Measurements from ENCODE around the gene USP37. TPM values are rescaled to one million over a fixed set of nuclear protein-coding genes. Genes with fewer than 3 reads are reported as not detected.

The USP37 gene
- total and polyA plus RNA-seq, 2 of the 13 experiments (the other 11 are each of a cell fraction or from before 2014, with no cell fraction given) = 6.5 to 30.6 TPM

DNA sequence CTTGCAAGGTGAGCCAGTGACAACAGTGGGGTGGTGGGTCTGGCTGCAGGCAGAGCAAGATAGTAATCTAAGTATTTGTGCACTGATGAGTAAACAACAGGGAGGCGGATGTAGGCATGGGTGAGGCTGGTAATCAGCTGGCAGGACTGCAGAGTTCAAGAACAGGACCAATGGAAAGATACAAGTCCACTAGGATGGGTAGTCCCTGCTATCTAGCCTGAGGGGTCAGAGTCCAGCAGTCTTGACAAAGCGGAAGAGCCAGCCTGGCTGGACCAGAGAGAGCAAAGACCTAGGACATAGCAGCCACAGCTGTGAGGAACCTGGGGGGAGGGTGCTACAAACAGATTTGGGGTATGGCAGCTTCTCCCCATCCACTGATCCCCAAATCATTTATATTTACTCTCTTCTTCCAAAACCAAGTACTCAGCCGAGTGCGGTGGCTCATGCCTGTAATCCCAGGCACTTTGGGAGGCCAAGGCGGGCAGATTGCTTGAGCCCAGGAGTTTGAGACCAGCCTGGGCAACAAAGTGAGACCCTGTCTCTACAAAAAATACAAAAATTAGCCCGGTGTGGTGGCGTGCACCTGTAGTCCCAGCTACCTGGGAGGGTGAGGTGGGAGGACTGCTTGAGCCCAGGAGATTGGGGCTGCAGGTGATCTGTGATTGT is 123.3 kb downstream of the USP37 start (continued):
- TF ChIP-seq, protein P1, sequence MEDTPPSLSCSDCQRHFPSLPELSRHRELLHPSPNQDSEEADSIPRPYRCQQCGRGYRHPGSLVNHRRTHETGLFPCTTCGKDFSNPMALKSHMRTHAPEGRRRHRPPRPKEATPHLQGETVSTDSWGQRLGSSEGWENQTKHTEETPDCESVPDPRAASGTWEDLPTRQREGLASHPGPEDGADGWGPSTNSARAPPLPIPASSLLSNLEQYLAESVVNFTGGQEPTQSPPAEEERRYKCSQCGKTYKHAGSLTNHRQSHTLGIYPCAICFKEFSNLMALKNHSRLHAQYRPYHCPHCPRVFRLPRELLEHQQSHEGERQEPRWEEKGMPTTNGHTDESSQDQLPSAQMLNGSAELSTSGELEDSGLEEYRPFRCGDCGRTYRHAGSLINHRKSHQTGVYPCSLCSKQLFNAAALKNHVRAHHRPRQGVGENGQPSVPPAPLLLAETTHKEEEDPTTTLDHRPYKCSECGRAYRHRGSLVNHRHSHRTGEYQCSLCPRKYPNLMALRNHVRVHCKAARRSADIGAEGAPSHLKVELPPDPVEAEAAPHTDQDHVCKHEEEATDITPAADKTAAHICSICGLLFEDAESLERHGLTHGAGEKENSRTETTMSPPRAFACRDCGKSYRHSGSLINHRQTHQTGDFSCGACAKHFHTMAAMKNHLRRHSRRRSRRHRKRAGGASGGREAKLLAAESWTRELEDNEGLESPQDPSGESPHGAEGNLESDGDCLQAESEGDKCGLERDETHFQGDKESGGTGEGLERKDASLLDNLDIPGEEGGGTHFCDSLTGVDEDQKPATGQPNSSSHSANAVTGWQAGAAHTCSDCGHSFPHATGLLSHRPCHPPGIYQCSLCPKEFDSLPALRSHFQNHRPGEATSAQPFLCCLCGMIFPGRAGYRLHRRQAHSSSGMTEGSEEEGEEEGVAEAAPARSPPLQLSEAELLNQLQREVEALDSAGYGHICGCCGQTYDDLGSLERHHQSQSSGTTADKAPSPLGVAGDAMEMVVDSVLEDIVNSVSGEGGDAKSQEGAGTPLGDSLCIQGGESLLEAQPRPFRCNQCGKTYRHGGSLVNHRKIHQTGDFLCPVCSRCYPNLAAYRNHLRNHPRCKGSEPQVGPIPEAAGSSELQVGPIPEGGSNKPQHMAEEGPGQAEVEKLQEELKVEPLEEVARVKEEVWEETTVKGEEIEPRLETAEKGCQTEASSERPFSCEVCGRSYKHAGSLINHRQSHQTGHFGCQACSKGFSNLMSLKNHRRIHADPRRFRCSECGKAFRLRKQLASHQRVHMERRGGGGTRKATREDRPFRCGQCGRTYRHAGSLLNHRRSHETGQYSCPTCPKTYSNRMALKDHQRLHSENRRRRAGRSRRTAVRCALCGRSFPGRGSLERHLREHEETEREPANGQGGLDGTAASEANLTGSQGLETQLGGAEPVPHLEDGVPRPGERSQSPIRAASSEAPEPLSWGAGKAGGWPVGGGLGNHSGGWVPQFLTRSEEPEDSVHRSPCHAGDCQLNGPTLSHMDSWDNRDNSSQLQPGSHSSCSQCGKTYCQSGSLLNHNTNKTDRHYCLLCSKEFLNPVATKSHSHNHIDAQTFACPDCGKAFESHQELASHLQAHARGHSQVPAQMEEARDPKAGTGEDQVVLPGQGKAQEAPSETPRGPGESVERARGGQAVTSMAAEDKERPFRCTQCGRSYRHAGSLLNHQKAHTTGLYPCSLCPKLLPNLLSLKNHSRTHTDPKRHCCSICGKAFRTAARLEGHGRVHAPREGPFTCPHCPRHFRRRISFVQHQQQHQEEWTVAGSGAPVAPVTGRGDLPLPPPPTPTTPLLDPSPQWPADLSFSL (CRISPR knock-in tag; IDR thresholded peaks at IDR 0.05) = no peak
- TF ChIP-seq MIER2 (CRISPR knock-in tag; IDR thresholded peaks at IDR 0.05) (peak; percentile 47; the same call in 1 of the 2 replicates), FOXM1 (CRISPR knock-in tag; IDR thresholded peaks at IDR 0.05) (no peak), PLRG1 (conservative IDR thresholded peaks at IDR 0.05) (no peak), CENPT (CRISPR knock-in tag; IDR thresholded peaks at IDR 0.05; ENCODE audit: low read depth) (no peak), ZBTB7B (CRISPR knock-in tag; IDR thresholded peaks at IDR 0.05) (peak; percentile 95), ATF7 (IDR thresholded peaks at IDR 0.05) (no peak), ATF7 (CRISPR knock-in tag; IDR thresholded peaks at IDR 0.05) (peak; percentile 81), ZMYM3 (CRISPR knock-in tag; IDR thresholded peaks at IDR 0.05) (peak; percentile 81), ARID2 (CRISPR knock-in tag; IDR thresholded peaks at IDR 0.05; ENCODE audit: borderline replicate concordance) (peak; percentile 89), ZEB1 (IDR thresholded peaks at IDR 0.05; ENCODE audit: insufficient replicate concordance, low read depth) (peak; percentile 93), MEF2D (CRISPR knock-in tag; IDR thresholded peaks at IDR 0.05) (peak; percentile 91; the same call in 1 of the 2 replicates), LBX2 (CRISPR knock-in tag; IDR thresholded peaks at IDR 0.05; ENCODE audit: borderline replicate concordance) (no peak), KAT2B (IDR thresholded peaks at IDR 0.05; ENCODE audit: borderline replicate concordance, low read depth, low read length) (no peak), ZNF160 (CRISPR knock-in tag; IDR thresholded peaks at IDR 0.05) (peak; percentile 88), AGO2 (optimal IDR thresholded peaks at IDR 0.05; ENCODE audit: low read depth, low read length) (no peak), FIP1L1 (IDR thresholded peaks at IDR 0.05; ENCODE audit: borderline replicate concordance, insufficient read depth, low read depth, low read length) (no peak)
- TF ChIP-seq, protein P2, sequence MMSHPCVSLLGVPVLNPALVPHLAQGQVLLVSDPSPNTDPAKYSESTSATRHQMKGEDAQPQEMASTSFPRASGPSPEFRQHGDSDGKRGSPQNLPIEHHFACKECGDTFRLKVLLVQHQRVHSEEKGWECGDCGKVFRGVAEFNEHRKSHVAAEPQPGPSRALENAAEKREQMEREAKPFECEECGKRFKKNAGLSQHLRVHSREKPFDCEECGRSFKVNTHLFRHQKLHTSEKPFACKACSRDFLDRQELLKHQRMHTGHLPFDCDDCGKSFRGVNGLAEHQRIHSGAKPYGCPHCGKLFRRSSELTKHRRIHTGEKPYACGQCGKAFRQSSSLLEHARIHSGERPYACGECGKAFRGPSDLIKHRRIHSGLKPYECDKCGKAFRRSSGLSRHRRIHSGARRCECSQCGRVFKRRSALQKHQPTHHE (CRISPR knock-in tag; IDR thresholded peaks at IDR 0.05; ENCODE audit: borderline replicate concordance) = peak; percentile 92; the same call in 1 of the 2 replicates
- TF ChIP-seq, protein P3, sequence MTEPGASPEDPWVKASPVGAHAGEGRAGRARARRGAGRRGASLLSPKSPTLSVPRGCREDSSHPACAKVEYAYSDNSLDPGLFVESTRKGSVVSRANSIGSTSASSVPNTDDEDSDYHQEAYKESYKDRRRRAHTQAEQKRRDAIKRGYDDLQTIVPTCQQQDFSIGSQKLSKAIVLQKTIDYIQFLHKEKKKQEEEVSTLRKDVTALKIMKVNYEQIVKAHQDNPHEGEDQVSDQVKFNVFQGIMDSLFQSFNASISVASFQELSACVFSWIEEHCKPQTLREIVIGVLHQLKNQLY (CRISPR knock-in tag; IDR thresholded peaks at IDR 0.05) = peak; percentile 94
- TF ChIP-seq, protein P4, sequence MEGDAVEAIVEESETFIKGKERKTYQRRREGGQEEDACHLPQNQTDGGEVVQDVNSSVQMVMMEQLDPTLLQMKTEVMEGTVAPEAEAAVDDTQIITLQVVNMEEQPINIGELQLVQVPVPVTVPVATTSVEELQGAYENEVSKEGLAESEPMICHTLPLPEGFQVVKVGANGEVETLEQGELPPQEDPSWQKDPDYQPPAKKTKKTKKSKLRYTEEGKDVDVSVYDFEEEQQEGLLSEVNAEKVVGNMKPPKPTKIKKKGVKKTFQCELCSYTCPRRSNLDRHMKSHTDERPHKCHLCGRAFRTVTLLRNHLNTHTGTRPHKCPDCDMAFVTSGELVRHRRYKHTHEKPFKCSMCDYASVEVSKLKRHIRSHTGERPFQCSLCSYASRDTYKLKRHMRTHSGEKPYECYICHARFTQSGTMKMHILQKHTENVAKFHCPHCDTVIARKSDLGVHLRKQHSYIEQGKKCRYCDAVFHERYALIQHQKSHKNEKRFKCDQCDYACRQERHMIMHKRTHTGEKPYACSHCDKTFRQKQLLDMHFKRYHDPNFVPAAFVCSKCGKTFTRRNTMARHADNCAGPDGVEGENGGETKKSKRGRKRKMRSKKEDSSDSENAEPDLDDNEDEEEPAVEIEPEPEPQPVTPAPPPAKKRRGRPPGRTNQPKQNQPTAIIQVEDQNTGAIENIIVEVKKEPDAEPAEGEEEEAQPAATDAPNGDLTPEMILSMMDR (CRISPR knock-in tag; IDR thresholded peaks at IDR 0.05) = peak; percentile 36

Data from HepG2 (cell line).